ENCODE results near the gene ZNRF1.

Gene ZNRF1

DNA sequence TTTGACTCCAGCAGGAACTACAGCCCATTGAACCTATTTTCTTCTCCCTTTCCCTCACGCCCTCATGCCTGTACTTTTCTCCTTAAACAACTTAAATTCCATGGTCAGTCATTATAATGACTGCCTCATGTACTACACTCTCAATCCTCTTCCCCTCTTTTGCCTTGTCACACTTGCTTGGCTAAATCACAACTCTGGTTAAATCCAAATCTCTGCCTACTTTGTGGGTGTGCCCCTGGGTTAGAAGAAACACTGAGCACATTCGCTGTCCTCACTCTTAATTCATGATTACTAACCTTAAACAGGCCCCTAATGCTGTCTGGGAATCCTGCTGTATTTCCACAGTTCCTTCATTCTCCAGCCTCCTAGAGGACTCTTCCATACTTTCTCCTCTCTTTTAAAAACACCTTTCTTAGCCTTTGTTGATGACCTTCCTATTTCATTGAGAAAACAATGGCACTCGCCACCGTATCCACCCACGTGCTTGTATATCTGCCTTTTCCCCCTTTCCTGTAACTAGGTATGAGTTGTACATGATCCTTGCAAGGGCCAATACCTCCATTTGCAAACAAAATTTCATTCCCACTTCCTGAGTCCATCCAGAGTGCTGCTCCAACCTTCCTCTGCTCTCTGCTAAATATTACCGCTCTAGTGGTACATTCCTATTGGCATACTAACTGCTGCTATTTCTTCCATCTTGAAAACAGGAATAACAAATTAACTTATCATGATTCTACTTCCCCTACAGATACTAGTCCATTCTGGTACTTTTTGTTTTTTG, 28.9 kb downstream of the ZNRF1 start:
- no peak for DNase-seq

DNA sequence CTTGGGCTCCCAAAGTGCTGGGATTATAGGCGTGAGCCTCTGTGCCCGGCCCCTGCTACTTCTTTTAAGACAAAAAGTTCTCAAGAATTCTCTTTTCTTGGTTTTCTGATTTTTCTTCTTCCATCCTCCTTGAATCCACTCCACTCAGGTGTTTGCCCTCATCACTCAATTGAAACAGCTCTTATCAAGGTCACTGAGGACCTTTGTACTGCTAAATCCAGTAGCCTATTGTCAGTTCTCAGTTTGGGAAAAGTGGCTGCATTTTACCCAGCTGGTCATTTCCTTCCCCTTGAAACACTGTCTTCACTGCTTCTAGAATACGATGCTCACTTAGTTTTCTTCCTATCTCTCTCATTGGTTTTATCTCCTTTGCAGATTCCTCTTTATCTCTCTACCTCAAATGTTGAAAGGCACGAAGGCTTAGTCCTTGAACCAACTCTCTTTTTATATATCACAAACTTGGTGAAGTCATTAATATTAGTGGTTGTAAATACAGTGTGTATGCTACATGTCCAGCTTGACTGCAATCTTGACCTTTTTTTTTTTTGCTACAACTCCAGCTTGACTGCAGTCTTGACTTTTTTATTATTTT, 29.8 kb downstream of the ZNRF1 start:
- DNase-seq = no peak

DNA sequence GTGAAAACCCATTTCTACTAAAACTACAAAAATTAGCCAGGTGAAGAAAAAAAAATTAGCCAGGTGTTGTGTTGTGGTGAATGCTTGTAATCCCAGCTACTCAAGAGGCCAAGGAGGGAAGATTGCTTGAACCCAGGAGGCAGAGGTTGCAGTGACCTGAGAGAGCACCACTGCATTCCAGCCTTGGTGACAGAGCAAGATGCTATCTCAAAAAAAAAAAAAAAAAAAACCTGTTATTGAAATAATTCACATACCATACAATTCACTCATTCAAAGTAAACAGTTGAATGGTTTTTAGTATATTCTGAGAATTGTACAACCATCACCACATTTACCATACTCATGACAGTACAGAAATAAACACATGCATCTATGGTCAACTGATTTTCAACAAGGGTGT, 31.0 kb downstream of the ZNRF1 start:
- no peak for DNase-seq

- DNase-seq = no peak
Observed at GRCh38 chr16:75032655-75033054, 33.8 kb downstream of the ZNRF1 start.

DNA sequence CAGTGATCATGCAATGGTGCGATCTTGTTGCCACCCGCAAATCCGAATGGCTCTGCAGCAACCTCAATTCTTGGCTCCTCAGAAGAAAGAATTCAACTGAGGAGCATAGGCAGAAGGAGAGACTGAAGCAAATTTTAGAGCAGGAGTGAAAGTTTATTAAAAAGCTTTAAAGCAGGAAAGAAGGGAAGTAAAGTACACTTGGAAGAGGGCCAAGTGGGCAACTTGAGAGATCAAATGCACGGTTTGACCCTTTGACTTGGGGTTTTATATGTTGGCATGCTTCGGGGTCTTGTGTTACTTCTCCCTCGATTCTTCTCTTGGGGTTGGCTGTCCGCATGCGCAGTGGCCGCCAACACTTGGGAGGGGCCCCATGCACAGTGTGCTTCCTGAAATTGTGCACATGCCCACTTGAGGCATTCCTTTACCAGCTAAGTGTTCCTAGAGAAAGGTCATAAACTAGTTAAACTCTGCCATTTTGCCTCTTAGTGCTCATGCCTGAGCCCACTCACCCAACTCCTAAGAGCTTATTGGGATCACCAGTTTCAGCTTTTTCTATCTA, 36.7 kb downstream of the ZNRF1 start:
- DNase-seq = no peak

GRCh38 chr16:75038036-75038858, 39.4 kb downstream of the ZNRF1 start:
- no peak for DNase-seq

DNA sequence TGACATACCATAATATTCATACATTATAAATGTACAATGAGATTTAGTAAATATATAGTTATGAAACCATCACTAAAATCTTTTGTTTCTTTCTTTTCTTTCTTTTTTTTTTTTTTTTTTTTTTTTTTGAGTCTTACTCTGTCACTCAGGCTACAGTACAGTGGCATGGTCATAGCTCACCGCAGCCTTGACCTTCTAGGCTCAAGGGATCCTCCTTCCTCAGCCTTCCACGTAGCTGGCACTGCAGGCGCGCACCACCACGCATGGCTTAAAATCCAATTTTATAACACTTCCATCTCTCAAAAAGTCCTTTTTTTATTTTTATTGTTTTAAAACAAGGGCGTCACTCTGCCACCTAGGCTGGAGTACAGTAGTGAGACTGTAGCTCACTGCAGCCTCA, 41.1 kb downstream of the ZNRF1 start:
- no peak for DNase-seq

GRCh38 chr16:75042426-75043174, 43.8 kb downstream of the ZNRF1 start:
- no peak for DNase-seq

- no peak for DNase-seq
Observed at GRCh38 chr16:75043175-75043895, 44.5 kb downstream of the ZNRF1 start.

DNA sequence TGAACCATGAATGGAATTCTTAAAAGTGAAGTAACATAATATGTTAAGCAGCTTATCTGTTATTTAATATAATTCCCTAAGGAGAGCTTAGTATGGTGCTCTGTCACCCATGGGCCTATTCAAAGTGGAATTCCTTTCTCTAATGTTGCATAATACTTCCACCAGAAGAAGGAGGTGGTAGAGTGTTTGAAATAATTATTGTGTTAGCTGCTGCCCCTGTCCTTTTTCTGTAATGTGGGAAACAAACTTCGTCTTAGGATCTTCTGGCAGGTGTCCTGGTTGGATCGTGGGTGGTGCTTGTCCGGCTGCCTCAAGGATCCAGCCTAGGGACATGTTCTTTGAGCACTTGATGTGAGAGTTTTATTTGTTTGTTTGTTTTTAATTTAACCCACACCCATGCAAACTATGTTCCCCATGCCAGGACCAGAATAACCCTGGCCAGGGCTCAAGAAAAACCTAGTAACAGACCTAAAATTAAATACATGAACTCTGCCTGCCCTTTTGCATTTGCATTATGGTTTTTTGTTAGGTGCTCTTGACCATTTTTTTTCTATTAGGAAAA, 46.1 kb downstream of the ZNRF1 start:
- no peak for DNase-seq

GRCh38 chr16:75045424-75045823, 46.6 kb downstream of the ZNRF1 start:
- no peak for DNase-seq

DNA sequence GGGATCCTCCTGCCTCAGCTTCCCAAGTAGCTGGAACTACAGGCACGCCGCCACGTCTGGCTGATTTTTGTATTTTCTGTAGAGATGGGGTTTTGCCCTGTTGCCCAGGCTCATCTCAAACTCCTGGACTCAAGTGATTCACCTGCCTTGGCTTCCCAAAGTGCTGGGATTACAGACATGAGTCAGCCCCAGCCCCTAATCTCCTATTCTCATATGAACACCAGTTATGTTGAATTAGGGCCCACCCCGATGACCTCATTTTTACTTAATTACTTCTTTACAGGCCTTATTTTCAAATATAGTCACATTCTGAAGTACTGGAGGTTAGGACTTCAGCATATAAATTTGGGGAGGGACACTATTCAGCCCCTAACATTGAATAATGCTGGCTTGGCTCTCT, 49.2 kb downstream of the ZNRF1 start:
- DNase-seq = no peak

DNA sequence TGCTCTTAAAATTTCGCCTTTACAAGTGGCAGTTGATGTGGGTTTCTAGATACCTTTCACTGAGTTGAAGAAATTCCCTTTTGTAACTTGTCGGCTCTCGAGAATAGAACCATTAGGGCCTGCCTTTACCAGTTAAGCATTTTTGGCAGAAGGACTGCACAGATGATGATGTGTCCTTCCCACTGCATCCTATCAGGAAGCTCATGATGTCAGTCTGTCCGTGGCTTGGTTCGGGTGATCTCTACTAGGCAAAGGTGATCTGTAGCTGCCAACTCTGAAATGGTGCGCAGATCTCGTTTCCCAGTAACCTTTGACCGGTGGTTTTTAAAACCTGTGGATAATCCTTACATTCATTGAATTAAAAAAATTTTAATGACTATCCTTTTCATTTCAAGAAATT, 49.7 kb downstream of the ZNRF1 start:
- DNase-seq = no peak

GRCh38 chr16:75052481-75053202, 53.8 kb downstream of the ZNRF1 start:
- no peak for DNase-seq

- DNase-seq = no peak
Observed at GRCh38 chr16:75053791-75054555, 55.1 kb downstream of the ZNRF1 start.

DNA sequence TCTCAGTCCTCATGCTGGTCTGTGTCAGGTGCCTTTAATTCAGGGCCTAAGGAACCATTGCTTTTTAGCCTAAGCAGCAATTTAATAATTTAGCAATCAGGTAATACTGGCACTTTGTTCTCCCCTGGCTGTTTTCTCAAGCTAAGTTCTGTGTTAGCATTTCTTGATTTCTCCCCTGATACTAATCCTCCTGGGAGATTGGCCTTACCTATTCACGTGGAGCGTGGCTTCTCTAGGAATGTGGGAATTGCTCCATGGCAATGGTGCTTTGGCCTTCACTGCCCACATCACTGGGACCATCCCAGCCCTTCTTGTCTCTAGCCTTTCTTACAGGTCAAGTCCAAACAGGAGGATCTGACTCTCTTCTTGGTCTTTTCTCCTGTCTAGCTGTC, 55.7 kb downstream of the ZNRF1 start:
- no peak for DNase-seq

DNA sequence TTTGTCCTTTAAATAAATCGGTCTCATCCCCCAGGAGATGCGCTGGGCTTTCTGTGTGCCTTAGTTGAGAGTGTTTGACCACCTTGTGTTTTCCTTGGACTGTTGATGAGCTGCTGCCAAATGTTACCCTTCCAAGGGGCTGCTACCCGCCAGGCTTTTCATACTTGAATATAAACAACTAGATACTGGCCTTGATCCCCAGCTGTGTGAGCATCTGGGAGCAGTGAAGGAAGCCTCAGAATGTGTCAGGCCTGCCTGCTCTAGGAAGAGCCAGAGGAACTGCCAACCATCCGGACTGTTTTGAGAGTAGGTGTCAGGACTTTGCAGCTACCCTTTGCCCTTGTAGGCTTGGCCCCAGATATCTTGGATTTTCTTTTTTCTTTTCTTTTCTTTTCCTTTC, 60.0 kb downstream of the ZNRF1 start:
- DNase-seq = no peak

GRCh38 chr16:75059411-75059810, 60.6 kb downstream of the ZNRF1 start:
- no peak for DNase-seq

DNA sequence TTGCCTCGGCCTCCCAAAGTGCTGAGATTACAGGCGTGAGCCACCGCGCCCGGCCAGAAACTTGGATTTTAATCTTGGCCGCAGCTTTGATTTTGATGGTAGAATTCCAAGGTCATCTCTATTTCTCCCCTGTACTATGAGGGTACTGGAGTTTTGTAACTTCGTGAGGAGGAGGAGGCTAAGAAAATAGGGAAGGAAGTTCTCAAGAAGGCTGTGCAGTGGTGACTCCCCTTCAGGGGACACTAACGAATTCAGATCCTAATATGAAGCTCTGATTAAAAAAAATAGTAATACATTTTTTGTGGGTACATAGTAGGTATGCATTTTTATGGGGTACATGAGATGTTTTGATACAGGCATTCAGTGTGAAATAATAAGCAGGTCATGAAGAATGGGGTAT, 61.9 kb downstream of the ZNRF1 start:
- DNase-seq = no peak

- DNase-seq = no peak
Observed at GRCh38 chr16:75061669-75062068, 62.8 kb downstream of the ZNRF1 start.

Measured in CD4-positive, alpha-beta T cell treated with Interleukin-10 for 1 hour (primary cell).